SK-N-SH treated with all-trans-retinoic acid at 6 μM for 48 hours (cell line): ENCODE data around the gene HOXB4.

Experiments used
- CSDC2 ChIP-seq: fragments of 250-450 bp; sonication (Bioruptor Pico); IDR thresholded peaks from 2 replicates; pipeline ENCODE4 v1.5.0; 2020; ENCODE audit warnings: mild to moderate bottlenecking, moderate library complexity
- ISL1 ChIP-seq: fragments of 250-450 bp; sonication (Bioruptor Pico); IDR thresholded peaks from 2 replicates; pipeline ENCODE4 v2.1.2; 2022; ENCODE audit warnings: mild to moderate bottlenecking, moderate library complexity
- PATZ1 ChIP-seq: fragments of 250-450 bp; sonication (Bioruptor Pico); IDR thresholded peaks from 2 replicates; pipeline ENCODE4 v1.8.0; 2020; ENCODE audit warnings: mild to moderate bottlenecking, moderate library complexity, borderline replicate concordance
- TCF4 ChIP-seq: fragments of 250-450 bp; sonication (Bioruptor Pico); IDR thresholded peaks from 2 replicates; pipeline ENCODE4 v1.8.0; 2021; ENCODE audit warnings: mild to moderate bottlenecking, moderate library complexity, borderline replicate concordance

DNA sequence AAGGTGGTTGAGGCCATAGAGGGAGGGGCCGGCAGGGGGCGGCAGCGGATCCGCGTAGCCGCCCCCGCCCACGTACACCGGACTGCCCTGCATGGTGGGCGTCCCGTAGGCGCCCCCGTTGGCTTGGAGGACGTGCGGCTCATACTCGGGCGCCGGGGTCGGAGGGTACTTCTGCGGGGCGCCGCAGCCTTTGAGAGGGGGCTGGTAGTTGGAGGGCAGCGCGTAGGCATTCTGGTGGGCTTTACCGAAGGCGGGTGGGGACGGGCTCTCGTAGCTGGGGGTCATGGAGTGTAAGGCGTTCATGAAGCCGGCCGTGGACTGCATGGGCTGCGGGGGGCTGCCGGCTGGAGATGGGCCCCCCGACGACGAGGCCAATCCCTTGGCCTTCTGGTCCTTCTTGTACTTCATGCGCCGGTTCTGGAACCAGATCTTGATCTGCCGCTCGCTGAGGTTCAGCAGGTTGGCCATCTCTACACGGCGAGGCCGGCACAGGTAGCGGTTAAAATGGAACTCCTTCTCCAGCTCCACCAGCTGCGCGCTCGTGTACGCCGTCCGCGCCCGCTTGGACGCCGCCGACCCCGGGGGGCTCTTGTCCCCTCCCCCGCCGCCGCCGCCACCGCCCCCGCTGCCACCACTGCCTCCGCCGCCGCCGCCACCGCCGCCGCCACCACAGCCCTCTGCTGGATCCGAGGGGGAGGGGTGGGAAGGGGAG is 27.5 kb downstream of the HOXB4 start:
- TF ChIP-seq CSDC2 (CRISPR knock-in tag) (no peak), TCF4 (CRISPR knock-in tag) (no peak), PATZ1 (CRISPR knock-in tag) (no peak), ISL1 (CRISPR knock-in tag) (no peak)
